Measurements from ENCODE around the gene ASAP2.

The ASAP2 gene

GRCh38 chr2:9398881-9399780 lies 192.5 kb downstream of the ASAP2 start:
- TF ChIP-seq POLR2AphosphoS5 (IDR thresholded peaks at IDR 0.05; ENCODE audit: low read depth, low read length) = no peak
- TF ChIP-seq FOXP2 (optimal IDR thresholded peaks at IDR 0.05; ENCODE audit: borderline replicate concordance, extremely low read depth, extremely low read length, insufficient read depth) = no peak
- TF ChIP-seq SIN3A (IDR thresholded peaks at IDR 0.05; ENCODE audit: borderline replicate concordance, insufficient read depth, low read length) = no peak
- no peak for TF ChIP-seq TAF1 (IDR thresholded peaks at IDR 0.05; ENCODE audit: borderline replicate concordance, insufficient read depth, low read length)
- TF ChIP-seq REST (IDR thresholded peaks at IDR 0.05; ENCODE audit: insufficient read depth in 1 of 2, low read depth in 2 of 2, low read length in 2 of 2) = no peak

- TF ChIP-seq TAF1 (IDR thresholded peaks at IDR 0.05; ENCODE audit: borderline replicate concordance, insufficient read depth, low read length) (no peak), FOXP2 (optimal IDR thresholded peaks at IDR 0.05; ENCODE audit: borderline replicate concordance, extremely low read depth, extremely low read length, insufficient read depth) (no peak), REST (IDR thresholded peaks at IDR 0.05; ENCODE audit: insufficient read depth in 1 of 2, low read depth in 2 of 2, low read length in 2 of 2) (no peak), SIN3A (IDR thresholded peaks at IDR 0.05; ENCODE audit: borderline replicate concordance, insufficient read depth, low read length) (no peak), POLR2AphosphoS5 (IDR thresholded peaks at IDR 0.05; ENCODE audit: low read depth, low read length) (no peak)
These were observed 193.9 kb downstream of the ASAP2 start for GRCh38 chr2:9400268-9401058.

- TF ChIP-seq REST (IDR thresholded peaks at IDR 0.05; ENCODE audit: insufficient read depth in 1 of 2, low read depth in 2 of 2, low read length in 2 of 2) = no peak
- TF ChIP-seq TAF1 (IDR thresholded peaks at IDR 0.05; ENCODE audit: borderline replicate concordance, insufficient read depth, low read length) = no peak
- no peak for TF ChIP-seq FOXP2 (optimal IDR thresholded peaks at IDR 0.05; ENCODE audit: borderline replicate concordance, extremely low read depth, extremely low read length, insufficient read depth)
- no peak for TF ChIP-seq POLR2AphosphoS5 (IDR thresholded peaks at IDR 0.05; ENCODE audit: low read depth, low read length)
- no peak for TF ChIP-seq SIN3A (IDR thresholded peaks at IDR 0.05; ENCODE audit: borderline replicate concordance, insufficient read depth, low read length)
These were observed 194.5 kb downstream of the ASAP2 start for GRCh38 chr2:9401059-9401547.

- no peak for TF ChIP-seq FOXP2 (optimal IDR thresholded peaks at IDR 0.05; ENCODE audit: borderline replicate concordance, extremely low read depth, extremely low read length, insufficient read depth)
- no peak for TF ChIP-seq REST (IDR thresholded peaks at IDR 0.05; ENCODE audit: insufficient read depth in 1 of 2, low read depth in 2 of 2, low read length in 2 of 2)
- no peak for TF ChIP-seq POLR2AphosphoS5 (IDR thresholded peaks at IDR 0.05; ENCODE audit: low read depth, low read length)
- no peak for TF ChIP-seq SIN3A (IDR thresholded peaks at IDR 0.05; ENCODE audit: borderline replicate concordance, insufficient read depth, low read length)
- no peak for TF ChIP-seq TAF1 (IDR thresholded peaks at IDR 0.05; ENCODE audit: borderline replicate concordance, insufficient read depth, low read length)
These were observed 195.2 kb downstream of the ASAP2 start for GRCh38 chr2:9401646-9402371.

Data from PFSK-1 (cell line).